ENCODE data around the gene ATP2B2.

DNA sequence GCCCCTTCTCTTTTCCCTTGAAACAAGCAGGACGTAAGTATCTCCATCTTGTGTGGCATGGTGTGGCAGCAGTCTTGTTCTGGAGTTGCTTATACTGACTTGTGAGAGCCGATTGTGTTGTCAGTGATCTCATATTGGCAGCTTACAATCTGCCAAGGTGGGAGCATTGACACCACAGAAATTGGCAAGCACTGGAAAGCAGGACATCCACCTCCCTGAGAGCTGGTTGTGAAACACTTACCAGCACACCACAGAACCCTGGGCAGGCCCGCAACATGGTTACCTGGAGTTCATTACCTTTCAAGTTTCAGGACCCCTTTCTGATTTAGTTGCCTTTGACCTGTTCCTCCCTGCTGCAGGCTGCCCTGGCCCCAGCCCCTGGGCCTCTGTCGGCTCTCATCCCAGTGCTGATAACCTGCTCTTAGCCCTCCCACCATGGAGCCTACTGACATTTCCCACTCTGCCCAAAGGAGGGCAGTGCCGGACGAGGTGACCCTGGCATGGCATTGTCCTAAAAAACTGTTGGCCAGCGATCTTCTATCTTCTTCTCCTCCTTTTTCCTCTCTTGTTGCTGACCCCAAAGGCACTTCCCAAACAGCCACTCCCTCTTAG lies 10.6 kb upstream of the ATP2B2 start:
- TF ChIP-seq, protein P1, sequence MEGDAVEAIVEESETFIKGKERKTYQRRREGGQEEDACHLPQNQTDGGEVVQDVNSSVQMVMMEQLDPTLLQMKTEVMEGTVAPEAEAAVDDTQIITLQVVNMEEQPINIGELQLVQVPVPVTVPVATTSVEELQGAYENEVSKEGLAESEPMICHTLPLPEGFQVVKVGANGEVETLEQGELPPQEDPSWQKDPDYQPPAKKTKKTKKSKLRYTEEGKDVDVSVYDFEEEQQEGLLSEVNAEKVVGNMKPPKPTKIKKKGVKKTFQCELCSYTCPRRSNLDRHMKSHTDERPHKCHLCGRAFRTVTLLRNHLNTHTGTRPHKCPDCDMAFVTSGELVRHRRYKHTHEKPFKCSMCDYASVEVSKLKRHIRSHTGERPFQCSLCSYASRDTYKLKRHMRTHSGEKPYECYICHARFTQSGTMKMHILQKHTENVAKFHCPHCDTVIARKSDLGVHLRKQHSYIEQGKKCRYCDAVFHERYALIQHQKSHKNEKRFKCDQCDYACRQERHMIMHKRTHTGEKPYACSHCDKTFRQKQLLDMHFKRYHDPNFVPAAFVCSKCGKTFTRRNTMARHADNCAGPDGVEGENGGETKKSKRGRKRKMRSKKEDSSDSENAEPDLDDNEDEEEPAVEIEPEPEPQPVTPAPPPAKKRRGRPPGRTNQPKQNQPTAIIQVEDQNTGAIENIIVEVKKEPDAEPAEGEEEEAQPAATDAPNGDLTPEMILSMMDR (IDR thresholded peaks at IDR 0.05), result no peak
- no peak for TF ChIP-seq EZH2 (IDR thresholded peaks at IDR 0.05; ENCODE audit: borderline replicate concordance, insufficient read depth, low read depth, low read length, poor library complexity, severe bottlenecking)

Measured in B cell (primary cell).